AG09309 (cell line): ENCODE measurements around the gene CD81.
A peak's percentile ranks its signal among the peaks of the same experiment; 100 is the strongest.

Source experiments
- DNase-seq: peaks from one replicate; pipeline ENCODE4 v3.0.0-alpha.2; 2010; ENCODE audit warnings: low read depth
- H3K4me3 ChIP-seq: 2 replicates; pipeline ENCODE4 v1.5.1; 2011; ENCODE audit warnings: mild to moderate bottlenecking, low read depth, low read length, moderate library complexity; ENCODE audit not compliant: control insufficient read depth
- TF ChIP-seq, protein P1 (sequence below): IDR thresholded peaks from 2 replicates; pipeline ENCODE4 v1.5.1; 2011; ENCODE audit warnings: mild to moderate bottlenecking, low read depth, low read length, inconsistent platforms; ENCODE audit not compliant: insufficient read depth, control insufficient read depth; ENCODE audit errors: missing control alignments

Gene CD81

DNA sequence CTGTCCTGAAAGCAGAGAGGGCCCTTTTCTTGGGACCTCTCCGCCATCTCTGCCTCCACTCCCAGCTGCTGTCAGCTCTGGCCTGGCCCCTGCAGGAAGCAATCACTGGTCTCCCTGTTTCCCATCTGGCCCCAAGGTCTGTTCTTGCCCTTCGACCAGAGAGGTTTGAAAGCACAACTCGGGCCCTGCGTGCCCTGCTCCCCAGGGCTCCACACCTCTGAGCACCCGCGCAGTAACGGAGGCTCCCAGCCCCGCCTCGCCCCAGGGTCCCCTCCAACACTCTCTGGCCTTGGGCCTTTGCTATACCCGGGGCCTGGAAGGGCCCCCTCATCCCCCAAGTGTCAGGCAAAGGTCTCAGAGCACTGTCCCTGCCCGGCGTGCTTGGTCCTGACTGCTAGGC is 7.8 kb upstream of the CD81 start:
- TF ChIP-seq, protein P1, sequence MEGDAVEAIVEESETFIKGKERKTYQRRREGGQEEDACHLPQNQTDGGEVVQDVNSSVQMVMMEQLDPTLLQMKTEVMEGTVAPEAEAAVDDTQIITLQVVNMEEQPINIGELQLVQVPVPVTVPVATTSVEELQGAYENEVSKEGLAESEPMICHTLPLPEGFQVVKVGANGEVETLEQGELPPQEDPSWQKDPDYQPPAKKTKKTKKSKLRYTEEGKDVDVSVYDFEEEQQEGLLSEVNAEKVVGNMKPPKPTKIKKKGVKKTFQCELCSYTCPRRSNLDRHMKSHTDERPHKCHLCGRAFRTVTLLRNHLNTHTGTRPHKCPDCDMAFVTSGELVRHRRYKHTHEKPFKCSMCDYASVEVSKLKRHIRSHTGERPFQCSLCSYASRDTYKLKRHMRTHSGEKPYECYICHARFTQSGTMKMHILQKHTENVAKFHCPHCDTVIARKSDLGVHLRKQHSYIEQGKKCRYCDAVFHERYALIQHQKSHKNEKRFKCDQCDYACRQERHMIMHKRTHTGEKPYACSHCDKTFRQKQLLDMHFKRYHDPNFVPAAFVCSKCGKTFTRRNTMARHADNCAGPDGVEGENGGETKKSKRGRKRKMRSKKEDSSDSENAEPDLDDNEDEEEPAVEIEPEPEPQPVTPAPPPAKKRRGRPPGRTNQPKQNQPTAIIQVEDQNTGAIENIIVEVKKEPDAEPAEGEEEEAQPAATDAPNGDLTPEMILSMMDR: no peak
- no peak for DNase-seq
- H3K4me3 ChIP-seq: no peak overlapping the region

DNA sequence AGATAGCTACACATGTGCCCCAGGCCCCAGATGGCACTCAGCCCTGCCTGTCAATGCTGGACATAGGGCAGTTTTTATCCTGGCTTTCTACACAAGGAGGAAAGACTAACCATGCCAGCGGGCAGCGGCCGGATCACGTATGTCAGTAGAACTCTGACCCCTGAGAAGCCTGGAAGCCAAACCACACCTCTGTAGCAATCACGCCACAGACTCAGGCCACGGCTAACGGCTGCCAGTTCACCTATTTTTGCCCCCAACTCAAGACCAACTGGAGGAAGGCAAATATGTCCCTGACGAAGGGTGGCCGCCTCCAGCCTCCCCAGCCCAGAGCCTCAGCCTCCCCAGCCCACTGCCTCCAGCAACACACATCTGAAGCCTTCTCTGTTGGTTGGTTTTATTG is 7.2 kb upstream of the CD81 start:
- TF ChIP-seq, protein P1: no peak
- H3K4me3 ChIP-seq: no peak overlapping the region
- DNase-seq: no peak

DNA sequence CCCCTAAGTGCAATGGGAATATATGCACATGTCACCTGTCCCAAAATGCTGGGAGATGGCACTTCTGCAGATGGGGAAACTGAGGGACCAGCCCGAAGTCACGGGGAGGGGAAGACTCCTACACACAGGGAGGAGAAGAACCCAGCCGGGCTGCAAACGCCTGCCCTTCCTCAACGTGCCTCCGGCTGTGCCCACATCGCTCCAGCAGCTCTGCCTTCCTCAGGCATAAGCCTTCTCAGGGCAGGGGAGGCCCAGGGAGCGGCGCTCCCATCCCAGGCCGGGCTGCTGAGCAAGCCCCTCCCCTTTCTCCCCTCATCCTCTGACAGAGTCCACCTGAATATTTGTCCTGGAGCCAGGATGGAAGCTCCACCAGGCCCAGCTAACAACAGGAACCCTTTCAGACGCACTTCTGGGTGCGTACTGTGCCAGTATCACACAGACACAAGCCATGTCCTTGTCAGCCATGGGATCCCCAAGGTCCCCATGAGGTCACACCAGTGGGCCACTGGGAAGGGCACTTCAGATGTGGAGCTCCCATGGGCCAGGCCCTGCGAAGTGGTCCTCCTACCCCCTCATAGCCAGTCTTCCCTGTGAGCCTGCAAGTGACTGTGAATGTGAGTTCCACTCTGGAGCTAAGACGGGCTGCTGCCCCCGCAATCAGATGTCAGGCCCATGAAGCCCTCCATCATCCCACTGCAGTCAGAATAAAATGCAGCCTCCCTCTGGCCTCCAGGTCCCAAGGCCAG is 2.5 kb upstream of the CD81 start:
- DNase-seq: no peak
- TF ChIP-seq, protein P1: no peak
- no peak overlapping the region for H3K4me3 ChIP-seq

DNA sequence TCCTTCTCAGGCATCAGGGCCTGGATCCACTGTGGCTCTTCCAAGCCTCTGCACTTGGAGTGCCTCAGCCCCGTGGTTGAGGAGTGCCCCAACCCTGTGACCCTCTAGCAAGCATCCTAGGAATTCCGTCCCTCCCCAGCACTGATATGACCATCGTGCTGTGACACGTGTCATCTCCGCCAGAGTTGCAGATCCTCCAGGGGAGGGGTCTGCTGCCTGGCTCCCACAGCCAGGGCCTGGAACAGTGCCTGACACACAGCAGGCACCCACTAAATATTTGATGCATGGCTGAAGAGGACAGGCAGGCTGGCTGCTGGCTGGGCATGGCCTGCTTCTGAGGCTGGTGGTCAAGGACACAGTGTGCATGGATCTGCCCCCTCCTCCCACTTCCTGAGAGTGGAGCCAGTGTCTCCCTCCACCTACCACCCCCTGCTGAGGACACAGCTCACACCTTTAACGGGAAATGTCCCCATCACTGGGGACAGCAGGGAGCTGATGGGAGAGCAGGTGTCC is 1.7 kb upstream of the CD81 start:
- no peak for DNase-seq
- no peak overlapping the region for H3K4me3 ChIP-seq
- TF ChIP-seq, protein P1: no peak

DNA sequence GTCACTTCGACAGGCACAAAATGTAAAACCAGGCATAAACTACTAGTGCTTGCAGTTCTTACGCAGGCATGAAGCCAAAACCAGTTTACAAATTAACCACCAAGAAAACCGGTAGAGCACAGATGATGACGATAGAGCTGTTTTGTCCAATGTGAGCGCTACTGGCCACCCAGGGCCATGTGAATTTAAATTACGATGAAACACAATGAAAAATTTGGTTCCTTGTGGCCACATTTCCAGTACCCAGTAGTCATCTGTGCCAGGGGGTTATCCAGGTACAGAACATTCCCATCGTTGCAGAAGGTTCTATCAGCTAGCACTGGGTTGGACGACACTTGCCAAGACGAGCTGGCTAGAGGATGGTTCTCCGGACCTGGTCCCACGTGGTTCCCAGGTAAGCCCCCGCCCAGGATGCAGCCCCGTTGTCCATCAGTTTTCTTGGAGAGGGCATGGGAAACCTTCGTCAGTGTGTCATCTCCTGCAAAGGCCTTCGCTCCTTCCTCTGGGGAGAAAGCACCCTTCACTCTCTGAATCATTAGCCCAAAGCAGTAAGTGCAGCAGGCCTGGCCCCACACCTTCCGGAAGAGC is 1.1 kb upstream of the CD81 start:
- TF ChIP-seq, protein P1: no peak
- H3K4me3 ChIP-seq: no peak overlapping the region
- no peak for DNase-seq

DNA sequence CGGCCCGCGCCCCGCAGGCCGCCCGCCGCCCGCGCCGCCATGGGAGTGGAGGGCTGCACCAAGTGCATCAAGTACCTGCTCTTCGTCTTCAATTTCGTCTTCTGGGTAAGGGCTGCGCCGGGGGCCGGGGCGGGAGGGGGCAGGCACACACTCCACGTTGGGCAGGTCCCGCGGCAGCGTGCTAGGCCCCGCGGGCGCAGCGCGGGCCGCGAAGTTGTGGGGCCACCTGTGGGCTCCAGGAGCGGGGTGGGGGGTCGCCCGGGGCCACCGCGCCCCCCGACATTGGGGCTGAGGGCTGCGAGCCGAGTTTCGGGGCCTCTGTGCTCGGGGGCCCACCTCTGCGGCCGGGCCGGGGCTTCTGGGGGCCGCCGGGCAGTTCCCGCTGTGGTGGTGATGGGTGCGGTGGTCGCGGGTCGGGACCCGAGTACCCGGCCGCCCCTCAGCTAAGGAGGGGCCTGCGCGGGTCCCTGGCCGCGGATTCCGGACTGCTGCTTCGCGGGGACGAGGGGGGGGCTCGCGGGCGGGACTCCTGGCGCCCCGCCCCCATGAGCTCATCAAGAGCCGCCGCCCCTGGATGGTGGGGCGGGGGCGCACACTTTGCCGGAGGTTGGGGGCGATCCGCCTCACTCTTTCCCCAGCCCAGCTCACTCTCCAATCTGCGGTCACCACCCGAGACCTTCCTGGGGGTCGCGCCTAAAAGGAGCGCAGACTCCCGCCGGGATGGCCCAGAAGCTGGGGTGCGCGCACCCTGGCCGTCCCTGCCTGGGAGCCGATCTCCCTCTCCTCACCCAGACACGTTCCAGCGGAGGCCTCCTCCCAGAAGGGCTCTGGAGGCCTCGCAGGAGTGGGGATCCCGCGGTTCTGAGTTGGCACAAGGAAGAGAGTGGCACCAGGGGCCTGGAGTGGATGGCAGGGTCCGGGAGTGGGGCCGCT is 667 bp downstream of the CD81 start:
- TF ChIP-seq, protein P1: no peak
- H3K4me3 ChIP-seq: peak overlapping the region; percentile 94
- DNase-seq: no peak
